BJ (cell line): ENCODE results near the gene PAIP1. TPM values are rescaled to one million over a fixed set of nuclear protein-coding genes. Genes with fewer than 3 reads are reported as not detected.

Experiments used
- CTCF ChIA-PET: fragments of 350-600 bp; formaldehyde crosslinking; extraction: SDS; loops from one replicate; lab custom pipeline; 2021; ENCODE audit warnings: antibody characterized with exemption, inconsistent platforms; lab: Yijun Ruan, JAX
- POLR2A ChIA-PET: fragments of 300-600 bp; sonication (Branson Sonifier 250); formaldehyde crosslinking; extraction: SDS; loops from one replicate; lab custom pipeline; 2021; ENCODE audit warnings: antibody characterized with exemption; lab: Charles Lee
- DNase-seq: peaks from one replicate; pipeline ENCODE4 v3.0.0-alpha.2; 2011; ENCODE audit warnings: low read depth
- H3K27me3 ChIP-seq: 2 replicates; pipeline ENCODE4 v1.6.0; 2011; ENCODE audit warnings: low read length; ENCODE audit not compliant: control insufficient read depth, insufficient read depth
- H3K36me3 ChIP-seq: 2 replicates; pipeline ENCODE4 v1.5.1; 2011; ENCODE audit warnings: low read length; ENCODE audit not compliant: control insufficient read depth, insufficient read depth
- H3K4me3 ChIP-seq: 2 replicates; pipeline ENCODE4 v1.5.1; 2011; ENCODE audit warnings: low read depth, mild to moderate bottlenecking, control low read depth, low read length
- CTCF ChIP-seq: IDR thresholded peaks from 2 replicates; pipeline ENCODE4 v1.5.1; 2011; ENCODE audit warnings: low read depth, mild to moderate bottlenecking, control low read depth, inconsistent platforms, low read length, moderate library complexity; ENCODE audit not compliant: insufficient read depth
- polyA plus RNA-seq: library from polyadenylated mRNA; depleted of rRNA; stranded (reverse); fragments of >200 nt; gene quantifications from 2 replicates; pipeline ENCODE4 v1.2.3, GENCODE V29; 2011

PAIP1 gene
- polyA plus RNA-seq, 1 experiment, result 71.8 TPM

- Histone ChIP-seq H3K36me3 (no peaks in the 10 kb centered on the region), H3K27me3 (no peaks in the 10 kb centered on the region), H3K4me3 (no peak overlapping the region)
- ChIA-PET CTCF (no interaction called here), POLR2A (no interaction called here)
- no peak for TF ChIP-seq CTCF
- no peak for DNase-seq
Measured at GRCh38 chr5:43589310-43589709, 32.4 kb upstream of the PAIP1 start.

GRCh38 chr5:43588842-43589241 lies 32.0 kb upstream of the PAIP1 start:
- Histone ChIP-seq H3K36me3 (no peaks in the 10 kb centered on the region), H3K4me3 (no peak overlapping the region), H3K27me3 (no peaks in the 10 kb centered on the region)
- POLR2A ChIA-PET, result no interaction called here
- TF ChIP-seq CTCF, result no peak
- CTCF ChIA-PET, result interaction anchor here (0.9 kb wide), 1 partner anchor 9 kb away, joined by 3 read pairs; no protein-coding TSS in a partner anchor
- DNase-seq, result no peak

- POLR2A ChIA-PET, result no interaction called here
- CTCF ChIA-PET, result no interaction called here
- TF ChIP-seq CTCF, result no peak
- no peak overlapping the region for H3K4me3 ChIP-seq
- H3K36me3 ChIP-seq, result no peaks in the 10 kb centered on the region
- H3K27me3 ChIP-seq, result no peaks in the 10 kb centered on the region
- no peak for DNase-seq
Measured at GRCh38 chr5:43584166-43584699, 27.4 kb upstream of the PAIP1 start.

GRCh38 chr5:43583724-43584123 lies 26.8 kb upstream of the PAIP1 start:
- ChIA-PET POLR2A (no interaction called here), CTCF (no interaction called here)
- no peak for TF ChIP-seq CTCF
- no peak for DNase-seq
- Histone ChIP-seq H3K27me3 (no peaks in the 10 kb centered on the region), H3K36me3 (no peaks in the 10 kb centered on the region), H3K4me3 (no peak overlapping the region)

GRCh38 chr5:43582082-43583005 lies 25.5 kb upstream of the PAIP1 start:
- no peak for TF ChIP-seq CTCF
- ChIA-PET CTCF (no interaction called here), POLR2A (no interaction called here)
- DNase-seq, result no peak
- no peaks in the 10 kb centered on the region for H3K27me3 ChIP-seq
- no peaks in the 10 kb centered on the region for H3K36me3 ChIP-seq
- no peak overlapping the region for H3K4me3 ChIP-seq
